NCI-H446 (cell line): Measurements from ENCODE around the gene PCDHA7.
"Not testable (repeated sequence)": the region's sequence is repeated elsewhere in the genome, so short reads cannot be mapped to it uniquely, and the experiment has no call there.

Experiments used
- DNase-seq, 2 experiments: peaks; one replicate each; lab custom pipeline; 2025; lab: John Stamatoyannopoulos, UW

Gene PCDHA7

GRCh38 chr5:140822281-140822629 lies 11.8 kb upstream of the PCDHA7 start:
- no peak for DNase-seq

- DNase-seq, result not testable (repeated sequence)
These were observed 11.1 kb upstream of the PCDHA7 start for GRCh38 chr5:140822969-140823368.

- DNase-seq, result no peak
These were observed 10.6 kb upstream of the PCDHA7 start for GRCh38 chr5:140823475-140823874.

- DNase-seq, result peak; percentile 10 to 66
These were observed 6.2 kb upstream of the PCDHA7 start, which contains the start of gene PCDHA6 for GRCh38 chr5:140827704-140828361. Gene PCDHA6, plus strand, starts transcription at chr5:140827960. Its CDS starts 132 bp downstream, at chr5:140828092.

- DNase-seq, result peak; percentile 2 to 46
These were observed 5.7 kb upstream of the PCDHA7 start for GRCh38 chr5:140828362-140828737.

- not testable (repeated sequence) for DNase-seq
These were observed 4.3 kb upstream of the PCDHA7 start for GRCh38 chr5:140829511-140830501.

GRCh38 chr5:140834439-140835008 lies 455 bp downstream of the PCDHA7 start:
- not testable (repeated sequence) for DNase-seq

GRCh38 chr5:140835622-140836510 lies 1.8 kb downstream of the PCDHA7 start:
- no peak for DNase-seq

GRCh38 chr5:140840978-140841962 lies 7.2 kb downstream of the PCDHA7 start, which contains the start of gene PCDHA8:
Gene PCDHA8, plus strand, starts transcription at chr5:140841187. Its CDS starts 135 bp downstream, at chr5:140841322.
- no peak for DNase-seq

GRCh38 chr5:140842798-140843733 lies 9.0 kb downstream of the PCDHA7 start:
- DNase-seq, result no peak

- not testable (repeated sequence) for DNase-seq
These were observed 14.4 kb downstream of the PCDHA7 start, which contains the start of gene PCDHA9 for GRCh38 chr5:140848139-140849102. Gene PCDHA9, plus strand, starts transcription at chr5:140848382. Its CDS starts 114 bp downstream, at chr5:140848496.

GRCh38 chr5:140849831-140850634 lies 16.0 kb downstream of the PCDHA7 start:
- not testable (repeated sequence) for DNase-seq

- DNase-seq, result no peak
These were observed 22.0 kb downstream of the PCDHA7 start, which contains the start of gene PCDHA10 for GRCh38 chr5:140855772-140856674. Gene PCDHA10, plus strand, starts transcription at chr5:140855897. Its CDS starts 152 bp downstream, at chr5:140856049.

- no peak for DNase-seq
These were observed 23.3 kb downstream of the PCDHA7 start for GRCh38 chr5:140857177-140857986.

- no peak for DNase-seq
These were observed 23.8 kb downstream of the PCDHA7 start for GRCh38 chr5:140857987-140858240.
